GM12875 (cell line): Measurements from ENCODE around the gene NT5C1A.

Experiments used
- H3K4me3 ChIP-seq: one replicate; pipeline ENCODE4 v1.5.1; 2011; ENCODE audit warnings: low read depth, low read length, control low read depth
- TF ChIP-seq, protein P1 (sequence below): IDR thresholded peaks from 2 replicates; pipeline ENCODE4 v1.5.1; 2011; ENCODE audit warnings: low read depth, mild to moderate bottlenecking, control low read depth, inconsistent platforms, low read length, moderate library complexity, borderline replicate concordance; ENCODE audit not compliant: insufficient read depth

Gene NT5C1A

GRCh38 chr1:39696448-39696847 is 24.5 kb upstream of the NT5C1A start:
- TF ChIP-seq, protein P1, sequence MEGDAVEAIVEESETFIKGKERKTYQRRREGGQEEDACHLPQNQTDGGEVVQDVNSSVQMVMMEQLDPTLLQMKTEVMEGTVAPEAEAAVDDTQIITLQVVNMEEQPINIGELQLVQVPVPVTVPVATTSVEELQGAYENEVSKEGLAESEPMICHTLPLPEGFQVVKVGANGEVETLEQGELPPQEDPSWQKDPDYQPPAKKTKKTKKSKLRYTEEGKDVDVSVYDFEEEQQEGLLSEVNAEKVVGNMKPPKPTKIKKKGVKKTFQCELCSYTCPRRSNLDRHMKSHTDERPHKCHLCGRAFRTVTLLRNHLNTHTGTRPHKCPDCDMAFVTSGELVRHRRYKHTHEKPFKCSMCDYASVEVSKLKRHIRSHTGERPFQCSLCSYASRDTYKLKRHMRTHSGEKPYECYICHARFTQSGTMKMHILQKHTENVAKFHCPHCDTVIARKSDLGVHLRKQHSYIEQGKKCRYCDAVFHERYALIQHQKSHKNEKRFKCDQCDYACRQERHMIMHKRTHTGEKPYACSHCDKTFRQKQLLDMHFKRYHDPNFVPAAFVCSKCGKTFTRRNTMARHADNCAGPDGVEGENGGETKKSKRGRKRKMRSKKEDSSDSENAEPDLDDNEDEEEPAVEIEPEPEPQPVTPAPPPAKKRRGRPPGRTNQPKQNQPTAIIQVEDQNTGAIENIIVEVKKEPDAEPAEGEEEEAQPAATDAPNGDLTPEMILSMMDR = no peak
- H3K4me3 ChIP-seq = no peak overlapping the region

DNA sequence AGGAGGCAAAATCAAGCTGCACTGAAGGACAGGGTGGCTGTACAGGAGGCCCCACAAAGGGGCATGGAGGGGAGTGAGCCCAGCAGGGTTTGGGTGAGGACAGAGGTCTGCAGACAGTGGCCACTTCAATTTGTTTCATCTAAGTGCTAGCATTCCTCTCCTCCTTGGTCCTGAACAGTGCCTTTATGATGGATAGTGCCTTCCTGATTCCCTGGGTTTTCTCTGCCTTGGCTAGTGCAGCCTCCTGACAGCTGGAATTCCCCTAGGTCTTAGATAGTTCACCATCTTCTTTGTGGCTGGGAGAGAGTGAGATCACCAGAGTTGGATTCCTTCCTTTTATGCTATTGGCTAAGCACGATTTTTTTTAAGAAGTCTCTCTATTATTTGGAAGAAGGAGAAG is 23.1 kb upstream of the NT5C1A start:
- H3K4me3 ChIP-seq = no peak overlapping the region

DNA sequence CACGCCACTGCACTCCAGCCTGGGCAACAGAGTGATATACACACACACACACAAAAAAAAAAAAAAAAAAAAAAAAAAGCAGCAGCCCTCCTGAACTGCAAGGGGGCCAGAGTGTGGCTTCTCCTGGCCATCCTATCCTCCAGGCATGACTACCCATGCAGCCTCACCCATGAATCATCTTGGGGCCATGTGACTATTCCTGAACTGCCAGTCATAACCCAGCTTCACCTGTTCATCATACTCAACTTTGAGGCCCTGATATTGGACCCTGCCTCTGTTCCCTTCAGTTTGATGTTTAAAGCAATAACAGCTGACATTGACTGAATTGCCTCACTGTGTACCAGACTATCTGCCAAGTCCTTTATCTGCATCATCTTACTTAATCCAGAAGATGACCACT is 22.1 kb upstream of the NT5C1A start:
- TF ChIP-seq, protein P1 = no peak
- H3K4me3 ChIP-seq = no peak overlapping the region

More for the DNA sequence above, 23.1 kb upstream of the NT5C1A start:
- TF ChIP-seq, protein P1 = no peak

DNA sequence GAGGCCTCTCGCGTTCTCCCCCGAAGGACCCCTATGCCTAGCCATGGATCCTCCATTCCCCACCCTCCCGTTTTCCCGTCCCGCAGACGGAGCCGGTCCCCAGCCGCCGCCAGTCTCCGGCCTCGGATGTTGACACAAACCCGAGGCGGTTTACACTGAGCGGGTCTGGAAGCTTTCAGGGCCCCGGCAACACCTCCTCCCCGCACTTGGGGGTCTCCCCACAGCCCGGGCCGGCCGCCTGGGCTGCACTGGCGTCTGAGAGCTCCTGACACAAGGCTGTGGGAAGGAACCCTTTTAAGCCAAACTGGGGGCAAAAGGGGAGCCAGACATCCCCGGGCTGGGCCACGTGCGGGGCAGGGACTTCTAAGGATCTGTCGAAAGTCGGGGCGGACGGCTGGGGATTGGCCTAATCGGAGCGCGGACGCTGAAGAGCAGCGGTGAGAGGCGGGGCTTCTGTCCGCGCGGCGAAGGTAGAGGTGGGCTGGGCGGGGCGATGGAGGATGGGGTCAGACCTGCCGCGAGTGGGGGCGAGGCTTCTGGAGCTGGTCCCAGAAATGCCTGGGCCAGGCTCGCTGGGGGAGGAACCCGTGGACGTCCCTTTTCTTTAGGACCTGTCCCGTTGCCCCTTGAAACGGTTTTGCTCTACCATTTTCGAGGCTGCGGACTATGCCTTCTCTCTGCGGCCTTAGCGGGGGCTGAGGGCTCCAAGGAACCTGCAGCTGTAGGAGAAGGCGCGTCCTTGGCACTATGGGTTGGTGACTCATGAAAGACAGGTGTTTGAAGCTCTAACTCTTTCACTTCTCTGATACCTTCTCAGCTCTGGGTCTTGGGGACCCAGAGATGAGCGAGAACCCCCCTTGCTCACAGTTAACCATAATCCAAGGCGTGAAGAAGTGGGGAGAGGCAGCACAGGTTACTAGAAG is 20.5 kb upstream of the NT5C1A start:
- H3K4me3 ChIP-seq = no peak overlapping the region
- TF ChIP-seq, protein P1 = no peak

- TF ChIP-seq, protein P1 = no peak
- H3K4me3 ChIP-seq = peak within 1 kb of the TSS; percentile 44
Observed at GRCh38 chr1:39691383-39692151, 19.7 kb upstream of the NT5C1A start, which contains the start of gene HPCAL4. Gene HPCAL4, minus strand, starts transcription at chr1:39691433. Its CDS starts 6,830 bp downstream, at chr1:39684603.

GRCh38 chr1:39690794-39691382 is 19.0 kb upstream of the NT5C1A start:
- TF ChIP-seq, protein P1 = no peak
- H3K4me3 ChIP-seq = peak overlapping the region; percentile 44
